ENCODE results near the gene CLPTM1L. TPM values are rescaled to one million over a fixed set of nuclear protein-coding genes. Genes with fewer than 3 reads are reported as not detected.

Gene CLPTM1L
- total and polyA plus RNA-seq, 9 of the 15 experiments (the other 6 are each of a cell fraction or from before 2014, with no cell fraction given) = 3.5 to 217 (median 177) TPM

DNA sequence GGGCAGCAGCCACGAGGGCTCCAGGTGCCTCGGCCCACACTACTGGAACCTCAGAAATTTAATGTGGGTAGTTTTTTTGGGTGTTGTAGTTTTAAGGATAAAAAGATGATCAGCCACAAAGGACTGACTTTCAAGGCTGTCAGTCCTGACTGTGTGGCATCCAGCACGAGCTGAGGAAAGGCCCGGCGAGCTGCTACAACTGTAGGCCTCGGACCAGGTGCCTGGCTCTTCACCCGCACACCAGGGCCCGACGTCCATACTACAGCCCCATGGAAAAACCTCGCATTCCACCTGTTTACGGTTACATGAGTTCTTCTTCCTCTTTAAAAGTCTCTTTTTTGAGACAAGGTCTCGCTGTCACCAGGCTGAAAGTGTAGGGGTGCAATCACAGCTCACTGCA, 2.6 kb downstream of the CLPTM1L start:
- TF ChIP-seq SMC3 (conservative IDR thresholded peaks at IDR 0.05; ENCODE audit: insufficient read depth, low read depth, low read length) = no peak
- peak; percentile 32 for TF ChIP-seq RBFOX2 (IDR thresholded peaks at IDR 0.05; ENCODE audit: low read depth, low read length)
- in situ Hi-C loops (cut with MboI) = no loop called here
- ChIA-PET POLR2A (interaction anchor here (1.2 to 2.9 kb wide), 2 partner anchors 8 to 72 kb away, joined by 3 to 19 read pairs; no protein-coding TSS in a partner anchor), CTCF (ENCODE audit: low intra/inter-chr PET ratio) (interaction anchor here (0.6 kb wide), 1 partner anchor 942 kb away, joined by 3 read pairs; no protein-coding TSS in a partner anchor)
- no TSS peak for BruUV-seq (replicated peaks)
- H2AFZ ChIP-seq (ENCODE audit: low read depth, low read length) = no peak overlapping the region
- peaks cover 64% of the 10 kb centered on the region for H3K36me3 ChIP-seq (ENCODE audit: control insufficient read depth, insufficient read depth, low read length)
- no peak for FAIRE-seq
- ATAC-seq = no peak
- no peak overlapping the region for H3K27ac ChIP-seq (ENCODE audit: extremely low read depth, low read depth, low read length)
- peaks cover 15 to 31% of the 10 kb centered on the region in 2 experiments; a peak in 4 of 5 replicates for H3K4me1 ChIP-seq (replicated peaks in 1 of 2; ENCODE audit: control insufficient read depth in 2 of 2, insufficient read depth in 2 of 2, low read length in 2 of 2)
- peaks cover 43% of the 10 kb centered on the region for H3K79me2 ChIP-seq (ENCODE audit: control insufficient read depth, insufficient read depth, low read length)
- H3K9ac ChIP-seq (ENCODE audit: insufficient read depth in 1 of 2, low read depth in 2 of 2, low read length in 2 of 2) = peak overlapping the region in 1 of 2 experiments; percentile 66; a peak in 1 of 4 replicates
- DNase-seq (ENCODE audit: extremely low read depth in 1 of 4, low spot score in 3 of 4) = no peak
- no peaks in the 10 kb centered on the region for H3K9me3 ChIP-seq (replicated peaks; ENCODE audit: control insufficient read depth, insufficient read depth, low read depth, low read length)
- H3K4me2 ChIP-seq (ENCODE audit: insufficient read depth, low read length) = no peak overlapping the region
- H4K20me1 ChIP-seq (replicated peaks; ENCODE audit: control insufficient read depth, insufficient read depth, low read length) = peaks cover 8% of the 10 kb centered on the region; the same call in 1 of the 2 replicates
- no peak overlapping the region for H3K4me3 ChIP-seq
- H3K27me3 ChIP-seq (ENCODE audit: control insufficient read depth in 2 of 2, insufficient read depth in 2 of 2, low read length in 2 of 2) = no peaks in the 10 kb centered on the region
- no peaks in the 10 kb centered on the region for H3K9me1 ChIP-seq (ENCODE audit: control insufficient read depth, insufficient read depth, low read length)
- intact Hi-C loops (cut with micrococcal nuclease) = no loop called here
- 95% methylated on average over 12 of the region's 12 CpGs for WGBS (ENCODE audit: insufficient coverage, low coverage, missing lambda C conversion rate)

DNA sequence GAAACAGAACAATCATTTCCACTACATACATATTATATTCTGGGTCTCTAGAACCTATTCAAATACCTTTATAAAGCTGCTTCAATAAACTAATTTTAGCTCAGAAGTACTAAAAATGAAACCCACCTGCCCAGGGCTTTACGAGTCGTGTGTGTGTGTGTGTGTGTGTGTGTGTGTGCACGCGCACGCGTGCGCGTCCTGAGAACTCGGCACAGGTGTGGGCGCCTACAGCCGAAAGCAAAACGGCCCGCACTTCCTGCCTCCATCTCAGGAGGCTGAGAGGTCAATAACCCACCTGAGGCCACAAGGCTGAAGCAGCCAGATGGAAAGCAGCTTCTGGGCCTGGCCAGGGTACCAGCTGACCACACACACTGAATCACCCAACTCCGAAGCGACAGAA, 3.0 kb downstream of the CLPTM1L start:
- in situ Hi-C loops (cut with MboI) (no loop called here), intact Hi-C loops (cut with micrococcal nuclease) (no loop called here)
- FAIRE-seq = no peak
- peaks cover 68% of the 10 kb centered on the region for H3K36me3 ChIP-seq (ENCODE audit: control insufficient read depth, insufficient read depth, low read length)
- no peaks in the 10 kb centered on the region for H3K27me3 ChIP-seq (ENCODE audit: control insufficient read depth in 2 of 2, insufficient read depth in 2 of 2, low read length in 2 of 2)
- TF ChIP-seq ZNF140 (CRISPR knock-in tag; IDR thresholded peaks at IDR 0.05) (no peak), RBFOX2 (IDR thresholded peaks at IDR 0.05; ENCODE audit: low read depth, low read length) (peak; percentile 40), POLR2G (IDR thresholded peaks at IDR 0.05; ENCODE audit: low read depth, low read length) (0 out of 2 replicates have a peak, but pooled peaks have one; percentile 21)
- peak overlapping the region in 1 of 2 experiments; percentile 66; a peak in 1 of 4 replicates for H3K9ac ChIP-seq (ENCODE audit: insufficient read depth in 1 of 2, low read depth in 2 of 2, low read length in 2 of 2)
- ChIA-PET CTCF (ENCODE audit: low intra/inter-chr PET ratio) (interaction anchor here (0.6 kb wide), 1 partner anchor 942 kb away, joined by 3 read pairs; no protein-coding TSS in a partner anchor), POLR2A (interaction anchor here (2.9 kb wide), 1 partner anchor 7 kb away, joined by 19 read pairs; no protein-coding TSS in a partner anchor)
- no peak overlapping the region for H3K4me3 ChIP-seq
- BruUV-seq (replicated peaks) = no TSS peak
- DNase-seq (ENCODE audit: extremely low read depth in 1 of 4, low spot score in 3 of 4) = no peak
- WGBS (ENCODE audit: insufficient coverage, low coverage, missing lambda C conversion rate) = 97% methylated on average over 10 of the region's 15 CpGs
- no peak overlapping the region for H3K4me2 ChIP-seq (ENCODE audit: insufficient read depth, low read length)
- ATAC-seq = no peak
- peaks cover 43% of the 10 kb centered on the region for H3K79me2 ChIP-seq (ENCODE audit: control insufficient read depth, insufficient read depth, low read length)
- peaks cover 15 to 28% of the 10 kb centered on the region in 2 experiments; a peak in 4 of 5 replicates for H3K4me1 ChIP-seq (replicated peaks in 1 of 2; ENCODE audit: control insufficient read depth in 2 of 2, insufficient read depth in 2 of 2, low read length in 2 of 2)
- H2AFZ ChIP-seq (ENCODE audit: low read depth, low read length) = no peak overlapping the region
- H3K9me1 ChIP-seq (ENCODE audit: control insufficient read depth, insufficient read depth, low read length) = no peaks in the 10 kb centered on the region
- peaks cover 8% of the 10 kb centered on the region; the same call in 1 of the 2 replicates for H4K20me1 ChIP-seq (replicated peaks; ENCODE audit: control insufficient read depth, insufficient read depth, low read length)
- no peak overlapping the region for H3K27ac ChIP-seq (ENCODE audit: extremely low read depth, low read depth, low read length)
- H3K9me3 ChIP-seq (replicated peaks; ENCODE audit: control insufficient read depth, insufficient read depth, low read depth, low read length) = no peaks in the 10 kb centered on the region

Data from K562 (cell line).